HCT116 (cell line): ENCODE data around the gene TMEM178B. TPM values are rescaled to one million over a fixed set of nuclear protein-coding genes. Genes with fewer than 3 reads are reported as not detected.

Experiments used
- ATAC-seq: fragments of 200-7000 bp; cut with Tn5 transposase; 2 replicates; pipeline ENCODE4 v1.9.1; 2020; ENCODE audit warnings: mild to moderate bottlenecking, moderate library complexity
- BruUV-seq: library from RNA; stranded (reverse); fragments of 400-500 nt; replicated peaks from 2 replicates; lab custom pipeline; 2021; lab: Mats Ljungman, UMichigan
- CTCF ChIA-PET: fragments of 300-600 bp; sonication (Branson Sonifier 250); formaldehyde crosslinking; loops from one replicate; lab custom pipeline; 2021; ENCODE audit warnings: antibody characterized with exemption; lab: Charles Lee
- POLR2A ChIA-PET: fragments of 300-600, 350-600 bp; sonication (Branson Sonifier 250); formaldehyde crosslinking; loops from one replicate; lab custom pipeline; 2021; ENCODE audit warnings: antibody characterized with exemption; lab: Charles Lee
- RAD21 ChIA-PET, 2 experiments: fragments of 300-600 bp; sonication (Branson Sonifier 250); formaldehyde crosslinking; loops; one replicate each; lab custom pipeline; 2023; ENCODE audit warnings: low total read pairs in 2 of 2; ENCODE audit not compliant: uncharacterized antibody in 2 of 2, unreplicated experiment in 2 of 2, low non-redundant PET in 1 of 2; lab: Charles Lee
- DNase-seq: peaks from one replicate; pipeline ENCODE4 v3.0.0-alpha.2; 2010; ENCODE audit warnings: low read depth, low spot score
- H2AFZ ChIP-seq: fragments of 200-600 bp; shearing (Covaris generic), sonication (generic); 2 replicates; pipeline ENCODE4 v1.6.1; 2017; ENCODE audit warnings: low read depth, mixed run types, mixed read lengths, antibody characterized with exemption, low read length; ENCODE audit not compliant: poor library complexity, severe bottlenecking
- H3K27ac ChIP-seq: 2 replicates; pipeline ENCODE4 v1.5.1; 2012; ENCODE audit warnings: low read depth, low read length
- H3K27me3 ChIP-seq: fragments of 200-600 bp; sonication (generic); 2 replicates; pipeline ENCODE4 v1.6.1; 2016; ENCODE audit warnings: mixed run types, low read length, mixed read lengths; ENCODE audit not compliant: insufficient read depth
- H3K36me3 ChIP-seq, 2 experiments: fragments of 200-500 bp in 1 of 2; fragments of 200-600 bp in 1 of 2; sonication (Bioruptor generic) in 1 of 2; sonication (generic) in 1 of 2; 2 replicates each; pipeline versions ENCODE4 v1.5.1 to v1.6.1; 2014 to 2016; ENCODE audit warnings: low read length in 2 of 2, inconsistent platforms in 1 of 2, mixed read lengths in 1 of 2, mixed run types in 1 of 2; ENCODE audit not compliant: insufficient read depth in 2 of 2, control insufficient read depth in 1 of 2
- H3K4me1 ChIP-seq, 2 experiments: fragments of 200-600 bp in 1 of 2; sonication (generic) in 1 of 2; 2 replicates each; pipeline versions ENCODE4 v1.5.1 to v1.6.1; 2012 to 2017; ENCODE audit warnings: low read length in 2 of 2, inconsistent platforms in 1 of 2, mild to moderate bottlenecking in 1 of 2, mixed read lengths in 1 of 2, mixed run types in 1 of 2, moderate library complexity in 1 of 2; ENCODE audit not compliant: insufficient read depth in 2 of 2, control insufficient read depth in 1 of 2
- H3K4me2 ChIP-seq: fragments of 200-600 bp; sonication (generic); 2 replicates; pipeline ENCODE4 v1.6.1; 2017; ENCODE audit warnings: mixed run types, low read length, mixed read lengths
- H3K4me3 ChIP-seq, 2 experiments: fragments of 200-600 bp in 1 of 2; sonication (generic) in 1 of 2; replicated peaks in 1 of 2; 2 replicates each; pipeline ENCODE4 v1.5.1; 2011 to 2016; ENCODE audit warnings: low read length in 2 of 2, control low read depth in 1 of 2, low read depth in 1 of 2, mild to moderate bottlenecking in 1 of 2, mixed read lengths in 1 of 2, mixed run types in 1 of 2
- H3K79me2 ChIP-seq: fragments of 200-600 bp; sonication (generic); 2 replicates; pipeline ENCODE4 v1.6.1; 2017; ENCODE audit warnings: mild to moderate bottlenecking, mixed run types, low read length, moderate library complexity, mixed read lengths; ENCODE audit not compliant: insufficient read depth
- H3K9ac ChIP-seq: fragments of 200-600 bp; sonication (generic); 2 replicates; pipeline ENCODE4 v1.6.1; 2016; ENCODE audit warnings: low read length, mixed read lengths
- H3K9me2 ChIP-seq: fragments of 200-600 bp; sonication (generic), shearing (Covaris generic); 2 replicates; pipeline ENCODE4 v1.6.1; 2017; ENCODE audit warnings: mixed run types, mild to moderate bottlenecking, moderate library complexity; ENCODE audit not compliant: insufficient read depth
- H3K9me3 ChIP-seq, 2 experiments: fragments of 200-500 bp in 1 of 2; fragments of 200-600 bp in 1 of 2; sonication (Bioruptor generic) in 1 of 2; sonication (generic) in 1 of 2; 2 replicates each; pipeline ENCODE4 v1.6.1; 2014 to 2017; ENCODE audit warnings: low read length in 2 of 2, mixed read lengths in 2 of 2, inconsistent platforms in 1 of 2, low read depth in 1 of 2, mild to moderate bottlenecking in 1 of 2, mixed run types in 1 of 2, moderate library complexity in 1 of 2; ENCODE audit not compliant: control insufficient read depth in 1 of 2, insufficient read depth in 1 of 2
- H4K20me1 ChIP-seq: fragments of 200-600 bp; sonication (generic), shearing (Covaris generic); 2 replicates; pipeline ENCODE4 v1.6.1; 2017; ENCODE audit warnings: mixed run types, mild to moderate bottlenecking, moderate library complexity; ENCODE audit not compliant: insufficient read depth
- CBX3 ChIP-seq: IDR thresholded peaks from 2 replicates; pipeline ENCODE4 v1.6.1; 2012; ENCODE audit warnings: low read depth
- CTCF ChIP-seq, 3 experiments: fragments of 200-600 bp in 1 of 3; sonication (generic) in 1 of 3; IDR thresholded peaks in 2 of 3; conservative IDR thresholded peaks in 1 of 3; 2 replicates each; pipeline ENCODE4 v1.5.1; 2012 to 2017; ENCODE audit warnings: low read depth in 2 of 3, low read length in 2 of 3, antibody characterized with exemption in 1 of 3, borderline replicate concordance in 1 of 3, control low read depth in 1 of 3, mild to moderate bottlenecking in 1 of 3, mixed read lengths in 1 of 3, mixed run types in 1 of 3, moderate library complexity in 1 of 3; ENCODE audit not compliant: insufficient read depth in 1 of 3
- EGR1 ChIP-seq: IDR thresholded peaks from 2 replicates; pipeline ENCODE4 v1.6.1; 2012; ENCODE audit warnings: low read depth
- EZH2 ChIP-seq: fragments of 200-600 bp; sonication (generic); IDR thresholded peaks from 2 replicates; pipeline ENCODE4 v1.6.1; 2017; ENCODE audit warnings: antibody characterized with exemption, mixed run types
- EZH2phosphoT487 ChIP-seq: fragments of 200-600 bp; IDR thresholded peaks from 2 replicates; pipeline ENCODE4 v1.6.1; 2018; ENCODE audit warnings: antibody characterized with exemption, borderline replicate concordance
- POLR2A ChIP-seq: IDR thresholded peaks from 2 replicates; pipeline ENCODE4 v1.7.0; 2011; ENCODE audit warnings: borderline replicate concordance; ENCODE audit not compliant: insufficient read depth, insufficient read length; ENCODE audit errors: extremely low read depth
- POLR2AphosphoS5 ChIP-seq: IDR thresholded peaks from 2 replicates; pipeline ENCODE4 v1.6.1; 2011; ENCODE audit warnings: mild to moderate bottlenecking, low read depth, low read length, moderate library complexity
- REST ChIP-seq: IDR thresholded peaks from 2 replicates; pipeline ENCODE4 v1.6.1; 2012; ENCODE audit warnings: low read depth
- SP1 ChIP-seq: IDR thresholded peaks from 2 replicates; pipeline ENCODE4 v1.6.1; 2012; ENCODE audit warnings: low read depth
- SRF ChIP-seq: IDR thresholded peaks from 2 replicates; pipeline ENCODE4 v1.6.1; 2012; ENCODE audit warnings: low read depth
- YY1 ChIP-seq: IDR thresholded peaks from 2 replicates; pipeline ENCODE4 v1.6.1; 2011; ENCODE audit warnings: low read length, low read depth, moderate library complexity, mild to moderate bottlenecking; ENCODE audit not compliant: insufficient replicate concordance; ENCODE audit errors: extremely low read depth
- ZBTB33 ChIP-seq: IDR thresholded peaks from 2 replicates; pipeline ENCODE4 v1.6.1; 2011; ENCODE audit warnings: mild to moderate bottlenecking, low read length, moderate library complexity; ENCODE audit not compliant: insufficient replicate concordance; ENCODE audit errors: extremely low read depth
- ZFX ChIP-seq: fragments of 450-650 bp; IDR thresholded peaks from 2 replicates; pipeline ENCODE4 v1.6.1; 2017
- ZNF274 ChIP-seq: fragments of 200-500 bp; sonication (Bioruptor generic); IDR thresholded peaks from 2 replicates; pipeline ENCODE4 v1.6.1; 2014; ENCODE audit warnings: mild to moderate bottlenecking, low read depth, low read length, inconsistent platforms
- intact Hi-C: fragments of 100-400 bp; cut with micrococcal nuclease; formaldehyde crosslinking; loops from 2 replicates; pipeline ENCODE4 v1.10.0; 2022
- total RNA-seq: library from RNA; stranded (reverse); gene quantifications from one replicate; pipeline ENCODE4 v1.2.1, GENCODE V29; 2021; ENCODE audit not compliant: unreplicated experiment

TMEM178B gene
- total RNA-seq, 1 experiment from 2014 or later = 0.02 TPM

- no peak for DNase-seq
- H3K9me2 ChIP-seq = no peaks in the 10 kb centered on the region
- CTCF ChIA-PET = no interaction called here
- RAD21 ChIA-PET = no interaction called here
- no peaks in the 10 kb centered on the region for H3K36me3 ChIP-seq
- H2AFZ ChIP-seq = no peak overlapping the region
- POLR2A ChIA-PET = no interaction called here
- no peak overlapping the region for H3K4me2 ChIP-seq
- TF ChIP-seq POLR2A = no peak
- no peak for TF ChIP-seq EGR1
- no peak for TF ChIP-seq ZNF274
- TF ChIP-seq POLR2AphosphoS5 = no peak
- no peak for TF ChIP-seq ZBTB33
- TF ChIP-seq EZH2phosphoT487 = no peak
- TF ChIP-seq SRF = no peak
- TF ChIP-seq CBX3 = no peak
- no peak for TF ChIP-seq REST
- TF ChIP-seq ZFX = no peak
- no peak for TF ChIP-seq YY1
- no peak for TF ChIP-seq EZH2
- TF ChIP-seq CTCF (IDR thresholded peaks at IDR 0.05 in 2 of 3, conservative IDR thresholded peaks at IDR 0.05 in 1 of 3; ENCODE audit: borderline replicate concordance in 1 of 3, insufficient read depth in 1 of 3, low read depth in 2 of 3, low read length in 2 of 3) = no peak
- no peak for TF ChIP-seq SP1
- no peaks in the 10 kb centered on the region for H3K79me2 ChIP-seq
- H3K4me1 ChIP-seq = no peaks in the 10 kb centered on the region
- H3K4me3 ChIP-seq = no peak overlapping the region
- peaks cover 60% of the 10 kb centered on the region for H3K27me3 ChIP-seq
- intact Hi-C loops = no loop called here
- BruUV-seq = no TSS peak
- no peak overlapping the region for H3K9ac ChIP-seq
- no peak for ATAC-seq
- no peaks in the 10 kb centered on the region for H3K9me3 ChIP-seq
- H3K27ac ChIP-seq = no peak overlapping the region
- H4K20me1 ChIP-seq = no peaks in the 10 kb centered on the region
Observed at GRCh38 chr7:141466151-141466904, 392.5 kb downstream of the TMEM178B start.
